ENCODE data around the gene NOS1AP.

Gene NOS1AP

GRCh38 chr1:162358928-162359327, 289.4 kb downstream of the NOS1AP start:
- Histone ChIP-seq H3K9me3 (ENCODE audit: insufficient read depth, low read depth, low read length) (no peaks in the 10 kb centered on the region), H3K9ac (ENCODE audit: low read depth, low read length) (no peak overlapping the region), H3K4me3 (ENCODE audit: low read length) (no peak overlapping the region), H3K27ac (ENCODE audit: low read length) (no peak overlapping the region), H3K27me3 (ENCODE audit: insufficient read depth, low read length) (no peaks in the 10 kb centered on the region), H3K4me1 (ENCODE audit: insufficient read depth, low read length) (peaks cover 4% of the 10 kb centered on the region; the same call in 1 of the 2 replicates), H3K36me3 (ENCODE audit: insufficient read depth, low read depth, low read length) (peaks cover 22% of the 10 kb centered on the region)

- Histone ChIP-seq H3K4me3 (ENCODE audit: low read length) (no peak overlapping the region), H3K9ac (ENCODE audit: low read depth, low read length) (no peak overlapping the region), H3K9me3 (ENCODE audit: insufficient read depth, low read depth, low read length) (no peaks in the 10 kb centered on the region), H3K4me1 (ENCODE audit: insufficient read depth, low read length) (0 out of 2 replicates have a peak, but pooled peaks cover 4% of the 10 kb centered on the region), H3K27me3 (ENCODE audit: insufficient read depth, low read length) (no peaks in the 10 kb centered on the region), H3K36me3 (ENCODE audit: insufficient read depth, low read depth, low read length) (peaks cover 22% of the 10 kb centered on the region), H3K27ac (ENCODE audit: low read length) (no peak overlapping the region)
These were observed 290.2 kb downstream of the NOS1AP start for GRCh38 chr1:162359523-162360236.

GRCh38 chr1:162360237-162360873, 290.9 kb downstream of the NOS1AP start:
- no peak overlapping the region for H3K9ac ChIP-seq (ENCODE audit: low read depth, low read length)
- H3K9me3 ChIP-seq (ENCODE audit: insufficient read depth, low read depth, low read length): no peaks in the 10 kb centered on the region
- 0 out of 2 replicates have a peak, but pooled peaks cover 4% of the 10 kb centered on the region for H3K4me1 ChIP-seq (ENCODE audit: insufficient read depth, low read length)
- H3K36me3 ChIP-seq (ENCODE audit: insufficient read depth, low read depth, low read length): peaks cover 17% of the 10 kb centered on the region
- H3K4me3 ChIP-seq (ENCODE audit: low read length): no peak overlapping the region
- no peak overlapping the region for H3K27ac ChIP-seq (ENCODE audit: low read length)
- H3K27me3 ChIP-seq (ENCODE audit: insufficient read depth, low read length): no peaks in the 10 kb centered on the region

GRCh38 chr1:162360874-162361260, 291.4 kb downstream of the NOS1AP start:
- Histone ChIP-seq H3K27ac (ENCODE audit: low read length) (no peak overlapping the region), H3K9me3 (ENCODE audit: insufficient read depth, low read depth, low read length) (no peaks in the 10 kb centered on the region), H3K27me3 (ENCODE audit: insufficient read depth, low read length) (no peaks in the 10 kb centered on the region), H3K36me3 (ENCODE audit: insufficient read depth, low read depth, low read length) (peaks cover 13% of the 10 kb centered on the region), H3K4me3 (ENCODE audit: low read length) (no peak overlapping the region), H3K4me1 (ENCODE audit: insufficient read depth, low read length) (0 out of 2 replicates have a peak, but pooled peaks cover 4% of the 10 kb centered on the region), H3K9ac (ENCODE audit: low read depth, low read length) (no peak overlapping the region)

- no peak overlapping the region for H3K27ac ChIP-seq (ENCODE audit: low read length)
- H3K4me1 ChIP-seq (ENCODE audit: insufficient read depth, low read length): 0 out of 2 replicates have a peak, but pooled peaks cover 4% of the 10 kb centered on the region
- H3K9ac ChIP-seq (ENCODE audit: low read depth, low read length): no peak overlapping the region
- H3K36me3 ChIP-seq (ENCODE audit: insufficient read depth, low read depth, low read length): peaks cover 13% of the 10 kb centered on the region
- H3K9me3 ChIP-seq (ENCODE audit: insufficient read depth, low read depth, low read length): no peaks in the 10 kb centered on the region
- no peak overlapping the region for H3K4me3 ChIP-seq (ENCODE audit: low read length)
- H3K27me3 ChIP-seq (ENCODE audit: insufficient read depth, low read length): no peaks in the 10 kb centered on the region
These were observed 291.9 kb downstream of the NOS1AP start for GRCh38 chr1:162361349-162361748.

GRCh38 chr1:162363823-162364222, 294.3 kb downstream of the NOS1AP start:
- Histone ChIP-seq H3K4me3 (ENCODE audit: low read length) (no peak overlapping the region), H3K36me3 (ENCODE audit: insufficient read depth, low read depth, low read length) (peaks cover 16% of the 10 kb centered on the region), H3K27me3 (ENCODE audit: insufficient read depth, low read length) (no peaks in the 10 kb centered on the region), H3K9ac (ENCODE audit: low read depth, low read length) (no peak overlapping the region), H3K27ac (ENCODE audit: low read length) (no peak overlapping the region), H3K9me3 (ENCODE audit: insufficient read depth, low read depth, low read length) (no peaks in the 10 kb centered on the region), H3K4me1 (ENCODE audit: insufficient read depth, low read length) (0 out of 2 replicates have a peak, but pooled peaks cover 4% of the 10 kb centered on the region)

GRCh38 chr1:162364498-162364897, 295.0 kb downstream of the NOS1AP start:
- H3K9me3 ChIP-seq (ENCODE audit: insufficient read depth, low read depth, low read length): no peaks in the 10 kb centered on the region
- 0 out of 2 replicates have a peak, but pooled peaks cover 4% of the 10 kb centered on the region for H3K4me1 ChIP-seq (ENCODE audit: insufficient read depth, low read length)
- H3K4me3 ChIP-seq (ENCODE audit: low read length): no peak overlapping the region
- no peak overlapping the region for H3K9ac ChIP-seq (ENCODE audit: low read depth, low read length)
- peaks cover 14% of the 10 kb centered on the region; the same call in 1 of the 2 replicates for H3K36me3 ChIP-seq (ENCODE audit: insufficient read depth, low read depth, low read length)
- H3K27me3 ChIP-seq (ENCODE audit: insufficient read depth, low read length): no peaks in the 10 kb centered on the region
- no peak overlapping the region for H3K27ac ChIP-seq (ENCODE audit: low read length)

GRCh38 chr1:162365284-162366020, 296.0 kb downstream of the NOS1AP start:
- no peaks in the 10 kb centered on the region for H3K9me3 ChIP-seq (ENCODE audit: insufficient read depth, low read depth, low read length)
- H3K36me3 ChIP-seq (ENCODE audit: insufficient read depth, low read depth, low read length): peaks cover 14% of the 10 kb centered on the region; the same call in 1 of the 2 replicates
- no peak overlapping the region for H3K27ac ChIP-seq (ENCODE audit: low read length)
- H3K4me1 ChIP-seq (ENCODE audit: insufficient read depth, low read length): 0 out of 2 replicates have a peak, but pooled peaks cover 4% of the 10 kb centered on the region
- no peak overlapping the region for H3K9ac ChIP-seq (ENCODE audit: low read depth, low read length)
- H3K4me3 ChIP-seq (ENCODE audit: low read length): no peak overlapping the region
- H3K27me3 ChIP-seq (ENCODE audit: insufficient read depth, low read length): no peaks in the 10 kb centered on the region

GRCh38 chr1:162366149-162366548, 296.7 kb downstream of the NOS1AP start:
- H3K9me3 ChIP-seq (ENCODE audit: insufficient read depth, low read depth, low read length): no peaks in the 10 kb centered on the region
- H3K36me3 ChIP-seq (ENCODE audit: insufficient read depth, low read depth, low read length): peaks cover 11% of the 10 kb centered on the region; the same call in 1 of the 2 replicates
- no peak overlapping the region for H3K27ac ChIP-seq (ENCODE audit: low read length)
- H3K4me1 ChIP-seq (ENCODE audit: insufficient read depth, low read length): 0 out of 2 replicates have a peak, but pooled peaks cover 4% of the 10 kb centered on the region
- H3K27me3 ChIP-seq (ENCODE audit: insufficient read depth, low read length): no peaks in the 10 kb centered on the region
- no peak overlapping the region for H3K4me3 ChIP-seq (ENCODE audit: low read length)
- no peak overlapping the region for H3K9ac ChIP-seq (ENCODE audit: low read depth, low read length)

- Histone ChIP-seq H3K27ac (ENCODE audit: low read length) (no peak overlapping the region), H3K9me3 (ENCODE audit: insufficient read depth, low read depth, low read length) (no peaks in the 10 kb centered on the region), H3K4me1 (ENCODE audit: insufficient read depth, low read length) (0 out of 2 replicates have a peak, but pooled peaks cover 4% of the 10 kb centered on the region), H3K9ac (ENCODE audit: low read depth, low read length) (no peak overlapping the region), H3K36me3 (ENCODE audit: insufficient read depth, low read depth, low read length) (peaks cover 9% of the 10 kb centered on the region; the same call in 1 of the 2 replicates), H3K27me3 (ENCODE audit: insufficient read depth, low read length) (no peaks in the 10 kb centered on the region), H3K4me3 (ENCODE audit: low read length) (no peak overlapping the region)
These were observed 297.2 kb downstream of the NOS1AP start for GRCh38 chr1:162366671-162367070.

- H3K4me3 ChIP-seq (ENCODE audit: low read length): no peak overlapping the region
These were observed 297.6 kb downstream of the NOS1AP start for GRCh38 chr1:162367073-162367472.

More at GRCh38 chr1:162367073-162367472, 297.6 kb downstream of the NOS1AP start:
- Histone ChIP-seq H3K9me3 (ENCODE audit: insufficient read depth, low read depth, low read length) (no peaks in the 10 kb centered on the region), H3K9ac (ENCODE audit: low read depth, low read length) (no peak overlapping the region), H3K36me3 (ENCODE audit: insufficient read depth, low read depth, low read length) (peaks cover 7% of the 10 kb centered on the region; the same call in 1 of the 2 replicates), H3K4me1 (ENCODE audit: insufficient read depth, low read length) (0 out of 2 replicates have a peak, but pooled peaks cover 4% of the 10 kb centered on the region), H3K27me3 (ENCODE audit: insufficient read depth, low read length) (no peaks in the 10 kb centered on the region), H3K27ac (ENCODE audit: low read length) (no peak overlapping the region)

Data from iPS-20b (cell line).